ENCODE data around the gene ARCN1.
"Not testable (repeated sequence)": the region's sequence is repeated elsewhere in the genome, so short reads cannot be mapped to it uniquely, and the experiment has no call there.

ARCN1 gene

DNA sequence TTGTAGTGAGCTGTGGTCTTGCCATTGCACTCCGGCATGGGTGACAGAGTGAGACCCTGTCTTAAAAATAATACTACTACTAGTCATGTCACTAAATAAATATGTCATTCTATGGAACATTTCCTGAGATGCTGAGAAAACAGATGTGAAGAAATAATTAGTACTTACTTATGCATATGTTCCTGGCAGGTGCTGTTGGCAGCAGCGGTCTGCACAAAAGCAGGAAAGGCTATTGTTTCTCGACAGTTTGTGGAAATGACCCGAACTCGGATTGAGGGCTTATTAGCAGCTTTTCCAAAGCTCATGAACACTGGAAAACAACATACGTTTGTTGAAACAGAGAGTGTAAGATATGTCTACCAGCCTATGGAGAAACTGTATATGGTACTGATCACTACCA, 8.8 kb downstream of the ARCN1 start:
- Histone ChIP-seq H2AFZ (ENCODE audit: low read depth) (no peak overlapping the region), H3K4me1 (ENCODE audit: low read depth, poor library complexity, severe bottlenecking) (peaks cover 1% of the 10 kb centered on the region), H3K4me2 (no peak overlapping the region), H3K79me2 (ENCODE audit: insufficient read depth, low read depth) (peaks cover 34% of the 10 kb centered on the region), H3K27me3 (ENCODE audit: insufficient read depth, low read depth) (no peaks in the 10 kb centered on the region), H3K27ac (no peak overlapping the region), H3K4me3 (IDR thresholded peaks at IDR 0.05; ENCODE audit: insufficient read depth, low read depth, low read length) (no peak overlapping the region), H3K9ac (no peak overlapping the region), H4K20me1 (ENCODE audit: insufficient read depth) (no peaks in the 10 kb centered on the region), H3K36me3 (ENCODE audit: insufficient read depth) (no peaks in the 10 kb centered on the region; the same call in 1 of the 2 replicates)
- TF ChIP-seq, protein P1, sequence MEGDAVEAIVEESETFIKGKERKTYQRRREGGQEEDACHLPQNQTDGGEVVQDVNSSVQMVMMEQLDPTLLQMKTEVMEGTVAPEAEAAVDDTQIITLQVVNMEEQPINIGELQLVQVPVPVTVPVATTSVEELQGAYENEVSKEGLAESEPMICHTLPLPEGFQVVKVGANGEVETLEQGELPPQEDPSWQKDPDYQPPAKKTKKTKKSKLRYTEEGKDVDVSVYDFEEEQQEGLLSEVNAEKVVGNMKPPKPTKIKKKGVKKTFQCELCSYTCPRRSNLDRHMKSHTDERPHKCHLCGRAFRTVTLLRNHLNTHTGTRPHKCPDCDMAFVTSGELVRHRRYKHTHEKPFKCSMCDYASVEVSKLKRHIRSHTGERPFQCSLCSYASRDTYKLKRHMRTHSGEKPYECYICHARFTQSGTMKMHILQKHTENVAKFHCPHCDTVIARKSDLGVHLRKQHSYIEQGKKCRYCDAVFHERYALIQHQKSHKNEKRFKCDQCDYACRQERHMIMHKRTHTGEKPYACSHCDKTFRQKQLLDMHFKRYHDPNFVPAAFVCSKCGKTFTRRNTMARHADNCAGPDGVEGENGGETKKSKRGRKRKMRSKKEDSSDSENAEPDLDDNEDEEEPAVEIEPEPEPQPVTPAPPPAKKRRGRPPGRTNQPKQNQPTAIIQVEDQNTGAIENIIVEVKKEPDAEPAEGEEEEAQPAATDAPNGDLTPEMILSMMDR (conservative IDR thresholded peaks at IDR 0.05; ENCODE audit: low read depth, low read length): no peak

- TF ChIP-seq, protein P1 (conservative IDR thresholded peaks at IDR 0.05; ENCODE audit: low read depth, low read length): no peak
- Histone ChIP-seq H3K4me3 (IDR thresholded peaks at IDR 0.05; ENCODE audit: insufficient read depth, low read depth, low read length) (no peak overlapping the region), H4K20me1 (ENCODE audit: insufficient read depth) (no peaks in the 10 kb centered on the region), H3K4me1 (ENCODE audit: low read depth, poor library complexity, severe bottlenecking) (no peaks in the 10 kb centered on the region), H2AFZ (ENCODE audit: low read depth) (no peak overlapping the region), H3K79me2 (ENCODE audit: insufficient read depth, low read depth) (no peaks in the 10 kb centered on the region), H3K4me2 (no peak overlapping the region), H3K27ac (no peak overlapping the region), H3K36me3 (ENCODE audit: insufficient read depth) (no peaks in the 10 kb centered on the region), H3K27me3 (ENCODE audit: insufficient read depth, low read depth) (no peaks in the 10 kb centered on the region), H3K9ac (no peak overlapping the region)
These were observed 15.7 kb downstream of the ARCN1 start for GRCh38 chr11:118587952-118588351.

DNA sequence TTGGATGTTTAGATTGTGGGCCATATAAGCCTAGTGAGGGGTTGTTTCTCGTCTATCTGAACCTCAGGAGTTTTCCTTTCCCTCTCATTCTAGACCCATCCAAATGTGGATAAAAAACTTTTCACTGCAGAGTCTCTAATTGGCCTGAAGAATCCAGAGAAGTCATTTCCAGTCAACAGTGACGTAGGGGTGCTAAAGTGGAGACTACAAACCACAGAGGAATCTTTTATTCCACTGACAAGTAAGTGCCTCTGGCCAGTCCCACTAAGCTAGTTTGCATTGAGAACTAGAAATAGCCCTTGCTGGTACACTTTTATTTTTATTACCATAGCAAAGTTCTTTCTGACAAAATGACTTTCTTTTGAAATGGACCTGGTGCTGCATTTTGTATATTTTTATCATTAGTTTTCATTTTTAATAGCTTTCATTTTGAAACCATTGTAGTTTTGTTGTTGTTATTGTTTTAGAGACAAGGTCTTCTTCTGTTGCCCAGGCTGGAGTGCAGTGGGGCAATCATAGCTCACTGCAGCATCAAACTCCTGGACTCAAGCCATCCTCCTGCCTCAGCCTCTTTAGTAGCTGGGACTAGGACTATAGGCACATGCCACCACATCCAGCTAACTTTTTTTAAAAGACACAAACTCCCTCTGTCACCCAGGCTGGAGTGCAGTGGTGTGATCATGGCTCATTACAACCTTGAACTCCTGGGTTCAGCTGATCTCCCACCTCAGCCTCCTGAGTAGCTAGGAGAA, 20.6 kb downstream of the ARCN1 start:
- Histone ChIP-seq H3K79me2 (ENCODE audit: insufficient read depth, low read depth) (no peaks in the 10 kb centered on the region), H3K36me3 (ENCODE audit: insufficient read depth) (no peaks in the 10 kb centered on the region)

GRCh38 chr11:118594984-118595383, 22.8 kb downstream of the ARCN1 start:
- H4K20me1 ChIP-seq (ENCODE audit: insufficient read depth); H3K79me2 ChIP-seq (ENCODE audit: insufficient read depth, low read depth); H3K27ac ChIP-seq; H3K36me3 ChIP-seq (ENCODE audit: insufficient read depth); H2AFZ ChIP-seq (ENCODE audit: low read depth); H3K9ac ChIP-seq; H3K27me3 ChIP-seq (ENCODE audit: insufficient read depth, low read depth); H3K4me3 ChIP-seq (IDR thresholded peaks at IDR 0.05; ENCODE audit: insufficient read depth, low read depth, low read length): not testable (repeated sequence)
- H3K4me1 ChIP-seq (ENCODE audit: low read depth, poor library complexity, severe bottlenecking): peaks cover 19% of the 10 kb centered on the region
- TF ChIP-seq, protein P1 (conservative IDR thresholded peaks at IDR 0.05; ENCODE audit: low read depth, low read length): peak; percentile 45; the same call in 1 of the 2 replicates
- peak overlapping the region; percentile 15; the same call in 1 of the 2 replicates for H3K4me2 ChIP-seq

More for the DNA sequence above, 20.6 kb downstream of the ARCN1 start:
- Histone ChIP-seq H3K4me1 (ENCODE audit: low read depth, poor library complexity, severe bottlenecking) (peaks cover 19% of the 10 kb centered on the region), H3K27me3 (ENCODE audit: insufficient read depth, low read depth) (no peaks in the 10 kb centered on the region), H3K4me2 (no peak overlapping the region), H3K4me3 (IDR thresholded peaks at IDR 0.05; ENCODE audit: insufficient read depth, low read depth, low read length) (no peak overlapping the region), H2AFZ (ENCODE audit: low read depth) (no peak overlapping the region), H3K9ac (no peak overlapping the region), H4K20me1 (ENCODE audit: insufficient read depth) (no peaks in the 10 kb centered on the region), H3K27ac (no peak overlapping the region)
- TF ChIP-seq, protein P1 (conservative IDR thresholded peaks at IDR 0.05; ENCODE audit: low read depth, low read length): no peak

All from KMS-11 (cell line).